HEK293 (cell line): ENCODE measurements around the gene BTG4.

Experiments
- CTCF ChIA-PET: fragments of 350-600 bp; formaldehyde crosslinking; extraction: SDS; loops from one replicate; lab custom pipeline; 2021; ENCODE audit warnings: antibody characterized with exemption; lab: Yijun Ruan, JAX
- POLR2A ChIA-PET: fragments of 300-600 bp; formaldehyde crosslinking; extraction: SDS; loops from one replicate; lab custom pipeline; 2020; ENCODE audit warnings: antibody characterized with exemption, inconsistent platforms; lab: Yijun Ruan, JAX
- H3K27ac ChIP-seq: fragments of 200-500 bp; sonication (Bioruptor generic); 2 replicates; pipeline ENCODE4 v1.5.1; 2014; ENCODE audit warnings: low read depth, low read length, control low read depth, inconsistent platforms; ENCODE audit errors: extremely low read depth
- H3K36me3 ChIP-seq, 2 experiments: fragments of 200-500 bp in 1 of 2; sonication (Bioruptor generic) in 1 of 2; 1 replicate in 1 of 2; 2 replicates in 1 of 2; pipeline ENCODE4 v1.5.1; 2014 to 2017; ENCODE audit warnings: inconsistent platforms in 2 of 2, low read length in 2 of 2; ENCODE audit not compliant: control insufficient read depth in 2 of 2, insufficient read depth in 1 of 2
- H3K4me1 ChIP-seq: fragments of 200-500 bp; sonication (Bioruptor generic); 2 replicates; pipeline ENCODE4 v1.5.1; 2014; ENCODE audit warnings: mild to moderate bottlenecking, low read length, inconsistent platforms; ENCODE audit not compliant: control insufficient read depth, insufficient read depth
- H3K4me3 ChIP-seq: 2 replicates; pipeline ENCODE4 v1.5.1; 2011; ENCODE audit warnings: low read depth, mild to moderate bottlenecking, control low read depth, low read length, moderate library complexity
- H3K9me3 ChIP-seq: fragments of 200-500 bp; sonication (Bioruptor generic); 2 replicates; pipeline ENCODE4 v1.5.1; 2014; ENCODE audit warnings: low read depth, low read length, inconsistent platforms; ENCODE audit not compliant: control insufficient read depth, insufficient read depth
- GFI1B ChIP-seq: fragments of 450-650 bp; formaldehyde crosslinking; IDR thresholded peaks from 2 replicates; pipeline ENCODE4 v1.5.1; 2016; ENCODE audit warnings: missing biosample characterization, missing genetic modification characterization
- GLIS2 ChIP-seq: fragments of 450-650 bp; formaldehyde crosslinking; IDR thresholded peaks from 2 replicates; pipeline ENCODE4 v1.5.1; 2016; ENCODE audit warnings: missing biosample characterization, missing genetic modification characterization
- SP7 ChIP-seq: fragments of 450-650 bp; formaldehyde crosslinking; IDR thresholded peaks from 2 replicates; pipeline ENCODE4 v1.5.1; 2016; ENCODE audit warnings: missing biosample characterization, missing genetic modification characterization
- TCF7L2 ChIP-seq: IDR thresholded peaks from 2 replicates; pipeline ENCODE4 v1.6.1; 2011; ENCODE audit warnings: low read depth, mild to moderate bottlenecking, inconsistent platforms, low read length, moderate library complexity, borderline replicate concordance
- ZNF211 ChIP-seq: fragments of 450-650 bp; formaldehyde crosslinking; IDR thresholded peaks from 2 replicates; pipeline ENCODE4 v1.5.1; 2016; ENCODE audit warnings: low read depth, missing biosample characterization, missing genetic modification characterization
- ZNF302 ChIP-seq: fragments of 450-650 bp; formaldehyde crosslinking; IDR thresholded peaks from 2 replicates; pipeline ENCODE4 v1.5.1; 2016; ENCODE audit warnings: missing biosample characterization, missing genetic modification characterization, low read depth
- ZNF311 ChIP-seq: fragments of 450-650 bp; formaldehyde crosslinking; IDR thresholded peaks from 2 replicates; pipeline ENCODE4 v1.5.1; 2017; ENCODE audit warnings: missing biosample characterization, missing genetic modification characterization, borderline replicate concordance
- ZNF423 ChIP-seq: fragments of 450-650 bp; formaldehyde crosslinking; IDR thresholded peaks from 2 replicates; pipeline ENCODE4 v1.5.1; 2016; ENCODE audit warnings: missing biosample characterization, missing genetic modification characterization
- ZNF426 ChIP-seq: fragments of 450-650 bp; formaldehyde crosslinking; IDR thresholded peaks from 2 replicates; pipeline ENCODE4 v1.5.1; 2017; ENCODE audit warnings: missing biosample characterization, missing genetic modification characterization, mild to moderate bottlenecking, inconsistent platforms, moderate library complexity
- ZNF610 ChIP-seq: fragments of 450-650 bp; formaldehyde crosslinking; IDR thresholded peaks from 2 replicates; pipeline ENCODE4 v1.5.1; 2016; ENCODE audit warnings: missing biosample characterization, missing genetic modification characterization, borderline replicate concordance
- ZNF792 ChIP-seq: fragments of 450-650 bp; formaldehyde crosslinking; IDR thresholded peaks from 2 replicates; pipeline ENCODE4 v1.5.1; 2016; ENCODE audit warnings: missing biosample characterization, missing genetic modification characterization
- ZSCAN30 ChIP-seq: fragments of 450-650 bp; IDR thresholded peaks from 2 replicates; pipeline ENCODE4 v1.5.1; 2018; ENCODE audit warnings: missing biosample characterization, mild to moderate bottlenecking, missing genetic modification characterization, moderate library complexity
- TF ChIP-seq, protein P1 (sequence below): fragments of 450-650 bp; formaldehyde crosslinking; IDR thresholded peaks from 2 replicates; pipeline ENCODE4 v1.5.1; 2016; ENCODE audit warnings: missing biosample characterization, missing genetic modification characterization, low read depth
- TF ChIP-seq, protein P2 (sequence below): fragments of 450-650 bp; formaldehyde crosslinking; IDR thresholded peaks from 2 replicates; pipeline ENCODE4 v1.5.1; 2016; ENCODE audit warnings: missing biosample characterization, missing genetic modification characterization
- TF ChIP-seq, protein P3 (sequence below): fragments of 450-650 bp; formaldehyde crosslinking; optimal IDR thresholded peaks from 2 replicates; pipeline ENCODE3; 2016; ENCODE audit warnings: missing biosample characterization, mild to moderate bottlenecking, missing genetic modification characterization
- TF ChIP-seq, protein P4 (sequence below): sonication (generic); formaldehyde crosslinking; IDR thresholded peaks from 2 replicates; pipeline ENCODE4 v1.8.1; 2022; ENCODE audit warnings: mild to moderate bottlenecking, moderate library complexity, missing genetic modification reagents

Gene BTG4

DNA sequence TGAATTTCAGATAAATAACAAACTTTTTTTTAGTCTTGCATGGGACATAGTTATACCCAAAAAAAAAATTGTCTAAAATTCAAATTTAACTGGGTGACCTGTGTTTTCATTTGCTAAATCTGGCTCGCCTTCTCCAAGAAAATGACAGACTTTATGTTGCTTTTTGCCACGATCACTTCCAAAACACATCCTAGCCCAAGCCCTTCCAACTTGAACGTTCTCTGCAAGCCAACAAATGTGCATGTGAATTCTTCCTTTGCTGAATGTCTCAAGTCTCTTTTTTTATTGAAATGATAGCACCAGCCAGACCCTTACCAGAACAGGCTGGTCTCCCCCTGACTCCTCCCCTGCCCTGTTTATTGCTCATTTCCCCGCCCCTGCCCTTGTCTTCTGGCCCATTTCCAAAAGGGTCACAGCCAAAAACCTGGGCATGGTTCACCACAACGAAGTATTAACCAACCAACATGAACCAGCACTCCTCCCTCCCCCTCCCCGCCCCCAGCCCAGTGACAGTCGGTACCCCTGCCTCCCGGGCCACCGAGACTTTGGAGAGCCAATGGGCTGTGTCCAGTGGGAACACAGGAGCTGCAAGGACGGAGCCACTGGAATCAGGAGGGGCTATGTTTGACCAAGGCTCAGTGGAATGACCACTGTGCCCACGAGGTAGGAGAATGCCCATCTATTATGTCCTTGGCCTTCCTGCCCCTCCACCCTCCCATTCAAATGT lies 63.2 kb downstream of the BTG4 start:
- TF ChIP-seq, protein P1, sequence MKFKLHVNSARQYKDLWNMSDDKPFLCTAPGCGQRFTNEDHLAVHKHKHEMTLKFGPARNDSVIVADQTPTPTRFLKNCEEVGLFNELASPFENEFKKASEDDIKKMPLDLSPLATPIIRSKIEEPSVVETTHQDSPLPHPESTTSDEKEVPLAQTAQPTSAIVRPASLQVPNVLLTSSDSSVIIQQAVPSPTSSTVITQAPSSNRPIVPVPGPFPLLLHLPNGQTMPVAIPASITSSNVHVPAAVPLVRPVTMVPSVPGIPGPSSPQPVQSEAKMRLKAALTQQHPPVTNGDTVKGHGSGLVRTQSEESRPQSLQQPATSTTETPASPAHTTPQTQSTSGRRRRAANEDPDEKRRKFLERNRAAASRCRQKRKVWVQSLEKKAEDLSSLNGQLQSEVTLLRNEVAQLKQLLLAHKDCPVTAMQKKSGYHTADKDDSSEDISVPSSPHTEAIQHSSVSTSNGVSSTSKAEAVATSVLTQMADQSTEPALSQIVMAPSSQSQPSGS (tag by site-specific recombination) = no peak
- TF ChIP-seq GLIS2 (tag by site-specific recombination) (no peak), ZNF610 (no peak), ZNF311 (tag by site-specific recombination) (no peak), TCF7L2 (no peak)
- H3K4me3 ChIP-seq = no peak overlapping the region
- no peak overlapping the region for H3K27ac ChIP-seq
- ChIA-PET POLR2A (no interaction called here), CTCF (interaction anchor here (1.2 kb wide), 1 partner anchor 165 kb away, joined by 4 read pairs; no protein-coding TSS in a partner anchor)
- H3K4me1 ChIP-seq = no peaks in the 10 kb centered on the region
- H3K36me3 ChIP-seq = no peaks in the 10 kb centered on the region
- H3K9me3 ChIP-seq = no peaks in the 10 kb centered on the region

DNA sequence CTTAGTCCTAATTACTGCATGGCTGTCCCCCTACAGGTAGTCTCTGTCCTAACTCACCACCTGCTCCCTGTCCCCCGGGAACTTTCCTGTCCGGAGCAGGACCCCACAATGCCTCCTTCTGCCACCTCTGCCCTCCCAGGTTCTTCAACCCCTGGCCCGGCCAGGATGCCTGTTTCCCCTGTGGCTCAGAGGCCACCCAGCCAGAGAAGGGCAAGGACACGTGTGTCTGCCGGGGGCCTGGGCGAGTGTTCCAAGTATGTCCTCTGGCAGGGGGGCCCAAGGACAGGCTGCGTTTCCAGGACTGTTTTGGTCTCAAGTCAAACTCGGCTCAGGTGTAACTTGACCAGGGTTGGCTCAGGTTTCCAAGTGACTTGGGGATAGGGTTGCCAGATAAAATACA lies 63.8 kb downstream of the BTG4 start:
- Histone ChIP-seq H3K4me1 (no peaks in the 10 kb centered on the region), H3K9me3 (no peaks in the 10 kb centered on the region), H3K27ac (no peak overlapping the region), H3K36me3 (no peaks in the 10 kb centered on the region), H3K4me3 (no peak overlapping the region)
- ChIA-PET CTCF (interaction anchor here (3.0 to 3.8 kb wide), 3 partner anchors 20 to 166 kb away, joined by 14 to 57 read pairs (median 31); no protein-coding TSS in a partner anchor), POLR2A (no interaction called here)
- TF ChIP-seq ZNF211 (no peak), ZNF426 (tag by site-specific recombination) (no peak), ZNF302 (tag by site-specific recombination) (no peak), ZNF792 (tag by site-specific recombination) (no peak), ZNF423 (tag by site-specific recombination) (no peak), GFI1B (tag by site-specific recombination) (no peak), SP7 (tag by site-specific recombination) (no peak), ZSCAN30 (tag by site-specific recombination) (no peak)
- TF ChIP-seq, protein P2, sequence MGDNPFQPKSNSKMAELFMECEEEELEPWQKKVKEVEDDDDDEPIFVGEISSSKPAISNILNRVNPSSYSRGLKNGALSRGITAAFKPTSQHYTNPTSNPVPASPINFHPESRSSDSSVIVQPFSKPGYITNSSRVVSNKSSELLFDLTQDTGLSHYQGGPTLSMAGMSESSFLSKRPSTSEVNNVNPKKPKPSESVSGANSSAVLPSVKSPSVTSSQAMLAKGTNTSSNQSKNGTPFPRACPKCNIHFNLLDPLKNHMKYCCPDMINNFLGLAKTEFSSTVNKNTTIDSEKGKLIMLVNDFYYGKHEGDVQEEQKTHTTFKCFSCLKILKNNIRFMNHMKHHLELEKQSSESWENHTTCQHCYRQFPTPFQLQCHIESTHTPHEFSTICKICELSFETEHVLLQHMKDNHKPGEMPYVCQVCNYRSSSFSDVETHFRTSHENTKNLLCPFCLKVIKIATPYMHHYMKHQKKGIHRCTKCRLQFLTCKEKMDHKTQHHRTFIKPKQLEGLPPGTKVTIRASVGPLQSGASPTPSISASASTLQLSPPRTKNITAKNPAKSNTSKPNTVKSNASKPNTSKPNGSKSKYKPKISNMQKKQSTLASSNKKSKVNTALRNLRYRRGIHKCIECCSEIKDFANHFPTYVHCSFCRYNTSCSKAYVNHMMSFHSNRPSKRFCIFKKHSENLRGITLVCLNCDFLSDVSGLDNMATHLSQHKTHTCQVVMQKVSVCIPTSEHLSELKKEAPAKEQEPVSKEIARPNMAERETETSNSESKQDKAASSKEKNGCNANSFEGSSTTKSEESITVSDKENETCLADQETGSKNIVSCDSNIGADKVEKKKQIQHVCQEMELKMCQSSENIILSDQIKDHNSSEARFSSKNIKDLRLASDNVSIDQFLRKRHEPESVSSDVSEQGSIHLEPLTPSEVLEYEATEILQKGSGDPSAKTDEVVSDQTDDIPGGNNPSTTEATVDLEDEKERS (tag by site-specific recombination) = no peak
- TF ChIP-seq, protein P3, sequence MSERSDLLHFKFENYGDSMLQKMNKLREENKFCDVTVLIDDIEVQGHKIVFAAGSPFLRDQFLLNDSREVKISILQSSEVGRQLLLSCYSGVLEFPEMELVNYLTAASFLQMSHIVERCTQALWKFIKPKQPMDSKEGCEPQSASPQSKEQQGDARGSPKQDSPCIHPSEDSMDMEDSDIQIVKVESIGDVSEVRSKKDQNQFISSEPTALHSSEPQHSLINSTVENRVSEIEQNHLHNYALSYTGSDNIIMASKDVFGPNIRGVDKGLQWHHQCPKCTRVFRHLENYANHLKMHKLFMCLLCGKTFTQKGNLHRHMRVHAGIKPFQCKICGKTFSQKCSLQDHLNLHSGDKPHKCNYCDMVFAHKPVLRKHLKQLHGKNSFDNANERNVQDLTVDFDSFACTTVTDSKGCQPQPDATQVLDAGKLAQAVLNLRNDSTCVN = no peak
- TF ChIP-seq, protein P4, sequence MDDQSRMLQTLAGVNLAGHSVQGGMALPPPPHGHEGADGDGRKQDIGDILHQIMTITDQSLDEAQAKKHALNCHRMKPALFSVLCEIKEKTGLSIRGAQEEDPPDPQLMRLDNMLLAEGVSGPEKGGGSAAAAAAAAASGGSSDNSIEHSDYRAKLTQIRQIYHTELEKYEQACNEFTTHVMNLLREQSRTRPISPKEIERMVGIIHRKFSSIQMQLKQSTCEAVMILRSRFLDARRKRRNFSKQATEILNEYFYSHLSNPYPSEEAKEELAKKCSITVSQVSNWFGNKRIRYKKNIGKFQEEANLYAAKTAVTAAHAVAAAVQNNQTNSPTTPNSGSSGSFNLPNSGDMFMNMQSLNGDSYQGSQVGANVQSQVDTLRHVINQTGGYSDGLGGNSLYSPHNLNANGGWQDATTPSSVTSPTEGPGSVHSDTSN (CRISPR knock-in tag) = no peak
